Stimulated activated CD4-positive, alpha-beta T cell treated with anti-CD3 and anti-CD28 coated beads, Interleukin-2, amount 100 ng/mL, for 4 hours (primary cell): ENCODE results near the gene FANK1.

ENCODE experiments used
- DNase-seq: peaks from one replicate; pipeline ENCODE4 v3.0.0-alpha.2; 2020; ENCODE audit warnings: low read depth

The FANK1 gene, protein sequence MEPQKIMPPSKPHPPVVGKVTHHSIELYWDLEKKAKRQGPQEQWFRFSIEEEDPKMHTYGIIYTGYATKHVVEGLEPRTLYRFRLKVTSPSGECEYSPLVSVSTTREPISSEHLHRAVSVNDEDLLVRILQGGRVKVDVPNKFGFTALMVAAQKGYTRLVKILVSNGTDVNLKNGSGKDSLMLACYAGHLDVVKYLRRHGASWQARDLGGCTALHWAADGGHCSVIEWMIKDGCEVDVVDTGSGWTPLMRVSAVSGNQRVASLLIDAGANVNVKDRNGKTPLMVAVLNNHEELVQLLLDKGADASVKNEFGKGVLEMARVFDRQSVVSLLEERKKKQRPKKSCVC

DNA sequence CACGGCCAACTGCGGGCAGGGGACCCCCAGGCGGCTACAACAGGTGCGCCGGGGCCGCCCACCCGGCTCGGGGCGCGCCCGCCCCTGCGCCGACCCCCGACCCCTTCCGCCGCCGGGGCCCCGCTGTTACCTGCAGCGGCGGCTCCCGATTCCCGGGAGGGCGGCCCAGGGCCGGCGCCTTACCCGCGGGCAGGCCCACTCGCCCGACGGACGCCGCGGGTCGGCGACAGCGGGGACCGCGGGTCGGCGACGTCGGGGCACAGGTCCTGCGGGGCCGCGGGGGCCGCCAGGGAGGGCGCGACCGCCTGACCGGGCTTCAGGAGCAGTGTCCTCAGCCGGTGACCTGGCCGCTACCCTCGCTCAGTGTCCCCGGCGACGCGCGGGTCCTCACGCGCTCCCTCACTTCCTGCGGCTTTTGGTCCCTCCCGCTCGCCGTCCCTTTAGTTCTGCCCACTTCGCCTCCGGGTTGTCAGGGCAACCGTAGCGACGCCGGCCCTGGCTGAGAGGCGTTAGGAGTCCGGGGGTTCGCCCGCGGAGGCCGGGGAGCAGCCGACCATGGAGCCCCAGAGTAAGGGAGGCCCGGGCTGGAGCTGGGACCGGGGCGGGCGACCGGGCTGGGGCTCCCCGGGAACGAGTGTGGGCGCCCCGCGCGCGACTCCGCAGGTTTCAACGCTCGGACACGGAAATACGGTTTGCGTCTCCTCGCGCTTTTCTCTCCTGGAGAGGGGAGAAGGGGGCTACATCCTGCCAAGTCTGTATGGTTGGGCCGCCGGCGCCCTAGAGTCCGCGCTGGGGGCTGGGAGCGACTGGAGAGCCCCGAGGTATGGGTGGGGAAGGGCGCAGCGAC lies at the start of gene FANK1:
Gene FANK1 (plus strand): TSS at position 477 of the 847 bp plus-strand sequence. CDS start 79 bp downstream, at position 556.
- peak; percentile 68 for DNase-seq

DNA sequence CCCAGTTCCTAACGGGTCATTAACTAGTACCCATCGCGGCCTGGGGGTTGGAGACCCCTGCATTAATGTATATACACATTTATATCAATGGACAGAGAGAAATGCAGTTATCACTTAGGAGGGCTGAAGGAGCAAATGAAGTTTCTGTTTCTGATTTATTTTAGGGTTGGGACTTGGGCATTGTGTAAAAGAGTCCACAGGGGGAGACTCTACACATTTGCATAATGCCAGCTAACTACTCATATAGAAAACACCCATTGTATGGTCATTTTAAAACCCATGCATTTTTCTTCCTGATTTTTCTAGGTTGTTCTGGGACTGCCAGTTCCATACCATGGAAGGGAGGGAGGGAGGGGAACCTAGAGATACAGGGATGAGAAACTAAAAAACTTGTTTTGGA lies 49.5 kb upstream of the FANK1 start:
- no peak for DNase-seq

DNA sequence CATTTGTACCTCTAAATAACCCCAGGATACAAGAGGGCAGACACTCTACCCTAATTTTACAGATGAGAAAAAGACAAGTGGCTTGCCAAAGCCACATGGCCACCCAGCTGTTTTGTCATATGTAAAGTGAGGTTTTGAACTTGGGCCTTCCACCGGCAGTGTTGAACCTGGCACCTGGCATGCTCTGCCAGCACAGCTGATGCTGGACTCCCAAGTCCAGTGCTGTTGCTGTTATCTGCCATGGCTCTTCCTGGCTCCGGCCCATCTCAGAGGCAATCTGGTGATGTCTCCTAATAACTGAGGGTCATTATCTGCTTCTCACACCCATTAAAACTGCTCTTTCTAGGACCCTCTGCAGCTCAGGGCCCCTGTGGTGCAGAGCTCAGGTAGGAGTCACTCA lies 48.0 kb upstream of the FANK1 start:
- no peak for DNase-seq

DNA sequence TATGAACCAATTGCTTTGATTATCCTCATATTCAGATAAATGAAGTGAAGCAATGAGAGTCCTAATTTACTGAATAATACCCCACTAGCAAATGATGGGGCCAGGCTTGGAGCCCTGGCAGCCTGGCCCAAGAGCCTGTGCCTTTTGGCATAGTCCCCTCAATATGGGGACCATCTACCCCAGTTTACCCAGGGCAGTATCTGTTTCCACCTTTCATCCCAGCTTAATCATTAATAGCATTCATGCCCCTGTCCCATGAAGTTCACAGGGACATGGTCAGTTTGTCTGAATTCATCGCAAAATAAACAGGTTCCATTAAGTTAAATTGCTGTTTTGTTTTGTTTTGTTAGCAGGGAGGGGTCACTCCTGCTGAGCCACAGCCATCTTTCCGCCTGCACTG lies 47.5 kb upstream of the FANK1 start:
- no peak for DNase-seq

DNA sequence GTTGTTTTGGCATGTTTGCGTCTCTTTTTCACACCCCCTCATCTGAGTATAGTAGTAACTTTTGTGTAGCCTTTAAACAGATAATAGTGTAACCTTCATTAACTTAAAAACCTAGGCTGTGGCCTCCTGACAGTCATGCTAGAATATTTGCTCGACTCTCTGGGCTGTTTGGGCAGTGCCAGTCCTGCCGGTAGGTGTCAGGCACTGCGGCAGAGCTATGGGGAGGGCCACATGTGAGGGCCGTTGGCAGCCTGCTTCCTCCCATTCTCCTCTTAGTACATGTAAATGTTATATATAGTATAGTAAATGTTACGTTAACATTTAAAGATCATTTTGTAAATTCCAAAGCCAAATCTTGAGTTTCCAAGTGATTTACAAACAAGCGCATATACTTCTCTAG lies 46.9 kb upstream of the FANK1 start:
- no peak for DNase-seq

DNA sequence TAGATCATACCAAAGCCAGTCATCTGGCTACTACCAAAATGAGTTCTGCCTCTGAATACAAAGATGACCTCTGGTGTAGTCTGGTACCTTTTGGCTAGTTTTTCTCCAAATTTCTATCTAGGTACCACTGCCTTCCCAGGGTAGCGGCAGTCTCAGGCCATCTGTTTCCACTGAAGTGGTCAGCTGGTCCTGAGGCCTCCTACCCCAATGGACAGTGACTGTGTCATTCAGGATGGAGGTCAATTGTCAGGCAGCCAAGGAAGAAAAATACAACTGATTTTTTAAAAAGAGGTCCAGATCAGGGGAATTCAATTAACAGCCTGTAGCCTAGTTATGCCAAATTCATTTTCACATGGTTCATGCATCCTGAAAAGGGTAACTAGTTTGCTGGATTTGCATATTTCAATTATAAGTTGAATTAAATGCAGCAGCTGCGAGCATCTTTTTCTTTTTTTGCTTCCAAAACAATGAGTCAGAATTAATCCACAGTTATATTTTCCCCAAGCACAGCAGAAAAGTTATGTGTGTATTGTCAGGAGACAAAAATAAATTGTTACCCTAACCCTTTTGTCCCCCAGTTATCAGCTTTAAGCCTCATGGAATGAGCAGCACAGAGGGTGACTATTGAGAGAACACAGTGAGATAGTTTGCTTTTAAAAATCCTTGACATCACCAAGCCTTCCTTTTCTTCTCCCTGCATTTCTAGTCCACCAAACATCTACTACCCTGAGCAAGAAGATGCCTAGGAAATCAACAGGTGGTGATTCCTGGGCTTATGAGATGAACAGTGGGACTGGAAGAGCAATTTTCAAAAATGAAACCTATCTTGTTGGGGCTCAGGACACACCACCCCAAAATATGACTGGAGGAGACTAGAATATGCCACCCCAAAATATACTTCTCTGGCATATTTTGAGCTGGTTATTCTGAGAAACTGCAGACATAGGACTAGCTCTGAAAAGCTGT lies 45.3 kb upstream of the FANK1 start:
- no peak for DNase-seq

DNA sequence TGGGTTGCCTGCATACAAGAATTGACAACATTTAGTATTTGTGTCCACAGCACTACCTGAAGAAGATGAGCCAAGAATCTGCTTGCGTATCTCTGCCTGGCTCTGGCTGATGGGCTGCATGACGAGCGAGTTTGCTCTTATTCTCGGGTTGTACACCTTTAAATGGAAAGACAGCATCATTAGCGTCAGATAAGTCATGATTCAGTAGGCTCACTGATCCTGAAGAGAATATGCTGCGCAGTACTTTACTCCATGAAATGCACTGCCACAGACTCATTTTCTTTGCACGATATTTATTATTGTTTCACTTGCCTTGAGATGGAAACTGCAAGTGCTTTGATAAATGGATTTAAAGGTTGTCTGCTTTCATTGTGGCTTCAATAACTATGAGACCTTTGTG lies 43.9 kb upstream of the FANK1 start:
- DNase-seq = no peak

DNA sequence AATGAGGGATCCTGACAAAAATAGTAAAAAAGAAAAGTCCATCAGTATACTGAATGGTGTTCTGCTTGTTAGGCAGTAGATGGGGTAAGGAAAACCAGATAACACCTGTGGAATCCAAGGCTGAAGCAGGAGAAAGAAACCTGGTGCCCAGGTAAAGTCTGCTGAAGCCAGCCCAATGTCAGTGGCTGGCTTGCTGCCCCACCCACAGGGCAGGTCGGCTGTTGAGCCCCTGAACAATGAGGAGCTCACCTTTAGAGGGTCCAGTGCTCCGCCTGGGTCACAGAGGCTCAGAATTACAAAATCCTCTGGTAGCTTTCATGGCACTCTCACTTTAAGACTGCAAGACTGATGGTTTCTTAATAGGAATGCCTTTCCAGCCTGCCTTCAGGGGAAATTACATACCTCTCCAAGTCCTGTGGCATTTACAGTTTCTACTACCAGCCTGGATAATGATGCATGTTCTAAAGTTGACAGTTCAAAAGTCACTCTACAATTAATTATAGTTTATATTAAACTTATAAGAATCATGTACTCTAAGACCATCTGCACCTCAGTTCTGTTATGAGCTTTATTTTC lies 39.1 kb upstream of the FANK1 start:
- DNase-seq = no peak

DNA sequence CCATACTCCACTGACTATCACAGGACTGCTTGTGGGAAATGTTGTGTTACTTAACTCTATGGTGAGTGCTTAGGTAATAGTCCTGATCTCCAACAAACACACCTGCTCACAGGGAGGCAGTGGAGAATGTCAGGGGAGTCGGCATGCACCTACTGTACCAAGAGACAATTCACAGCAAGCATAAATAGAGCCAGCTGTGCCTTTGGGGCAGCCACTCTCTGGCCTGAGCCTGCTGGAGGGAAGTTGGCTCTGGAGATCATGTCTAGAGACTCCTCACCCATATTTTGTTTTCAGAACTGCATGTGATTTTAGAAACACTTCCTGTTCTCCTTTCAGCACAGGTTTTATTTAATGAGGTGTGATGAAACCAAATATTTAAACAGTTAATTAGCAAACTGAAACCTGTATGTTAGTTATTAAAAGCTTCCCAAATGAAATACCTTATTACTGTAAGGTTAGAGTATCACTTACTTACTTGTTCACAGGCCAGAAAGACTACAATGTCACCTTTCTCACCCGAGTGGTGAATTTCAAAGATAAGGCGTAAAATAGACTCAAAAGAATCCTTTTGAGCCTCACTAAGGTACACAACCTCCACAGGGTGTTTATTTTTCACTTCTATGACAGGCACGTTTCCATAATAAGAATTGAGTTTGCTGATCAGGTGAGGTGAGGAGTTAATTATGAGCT lies 37.1 kb upstream of the FANK1 start:
- DNase-seq = no peak

DNA sequence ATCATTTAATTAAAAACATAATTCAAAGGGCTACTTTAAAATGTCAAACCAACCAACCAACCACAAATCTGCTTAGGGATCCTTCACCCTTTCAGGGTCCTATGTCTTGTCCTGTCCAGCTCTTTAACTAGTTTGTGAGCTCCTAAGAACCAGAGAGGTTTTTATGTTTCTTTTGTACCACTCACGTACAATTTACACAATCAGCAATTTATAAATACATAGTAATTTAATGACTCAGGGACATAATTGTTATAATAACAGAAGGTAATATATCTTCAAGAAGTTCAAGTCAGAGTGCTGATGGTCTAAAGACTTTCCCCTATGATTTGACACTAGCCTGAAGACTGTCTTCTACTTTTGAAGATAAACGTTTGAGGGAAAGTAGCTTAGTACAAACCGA lies 31.2 kb upstream of the FANK1 start:
- no peak for DNase-seq

DNA sequence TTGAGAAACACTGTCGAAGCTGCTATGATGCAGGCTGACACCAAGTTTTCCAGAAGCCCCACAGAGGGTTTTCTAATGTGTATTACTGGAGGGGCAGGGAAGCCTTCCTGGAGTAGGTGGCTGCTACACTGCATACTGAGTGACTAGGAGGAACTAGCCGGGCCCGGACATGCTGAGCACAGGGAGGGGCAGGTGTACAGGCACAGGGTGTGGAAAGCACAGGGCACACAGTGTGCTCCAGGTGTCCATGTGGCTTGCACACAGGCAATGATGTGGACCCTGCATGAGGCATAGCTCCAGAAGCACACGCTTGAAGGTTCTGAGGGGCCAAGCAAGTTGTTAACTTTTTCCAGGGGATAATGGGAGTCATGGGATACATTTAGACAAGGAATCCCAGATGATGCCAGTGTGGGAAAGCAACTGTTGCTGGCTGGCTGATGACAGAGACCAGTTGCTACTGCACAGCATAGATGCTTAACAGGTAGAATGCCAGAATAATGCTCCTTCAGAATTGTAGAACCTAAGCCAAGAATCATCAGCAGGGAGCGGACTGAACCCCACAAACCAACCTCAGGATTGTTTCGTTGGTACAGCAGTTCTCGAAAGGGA lies 29.8 kb upstream of the FANK1 start:
- DNase-seq = no peak

DNA sequence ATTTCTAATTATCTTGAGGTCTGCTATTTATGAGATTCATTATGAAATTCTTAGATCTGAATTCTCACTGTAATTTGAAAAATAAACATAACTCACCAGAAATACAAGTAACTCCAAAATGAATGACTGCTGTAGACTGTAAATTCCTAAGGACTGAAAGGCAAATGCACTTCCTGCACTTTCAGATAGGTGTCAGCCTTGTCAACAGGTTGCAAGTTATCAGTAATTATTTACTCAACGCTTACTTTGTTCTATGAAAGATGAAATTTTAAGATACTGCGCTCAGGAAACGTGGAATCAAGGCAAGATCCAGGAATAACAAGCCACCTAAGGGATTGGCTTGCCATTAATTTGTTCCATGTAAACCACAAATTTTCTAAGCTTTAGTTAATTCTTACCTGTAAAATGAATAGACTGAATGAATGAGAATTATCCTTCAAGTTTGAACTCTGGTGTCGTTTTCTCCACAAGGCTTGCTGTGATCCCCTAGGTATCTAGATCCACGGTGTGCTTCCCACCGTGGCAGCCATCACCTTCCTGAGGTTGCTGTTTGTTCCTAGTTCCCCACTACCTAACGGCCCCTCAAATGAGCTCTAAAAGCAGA lies 27.9 kb upstream of the FANK1 start:
- DNase-seq = no peak

DNA sequence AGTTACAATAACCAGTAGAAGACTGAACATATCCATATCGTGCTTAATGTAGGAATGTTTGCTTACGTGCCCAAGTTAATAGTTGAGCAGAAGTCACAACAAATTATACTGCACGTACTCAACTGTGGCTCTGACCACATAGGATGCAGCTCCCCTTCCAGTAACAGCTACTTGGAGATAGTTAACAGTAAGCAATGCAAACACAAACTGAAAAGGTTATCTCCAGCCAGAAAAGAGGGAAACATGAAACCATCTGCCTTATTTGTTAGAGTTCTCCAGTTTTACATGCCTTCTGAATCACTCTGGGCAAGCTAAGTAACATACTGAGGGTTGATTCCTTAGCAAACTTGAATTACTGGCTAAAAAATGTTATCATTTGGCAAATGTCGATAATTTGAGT lies 25.0 kb upstream of the FANK1 start:
- no peak for DNase-seq

DNA sequence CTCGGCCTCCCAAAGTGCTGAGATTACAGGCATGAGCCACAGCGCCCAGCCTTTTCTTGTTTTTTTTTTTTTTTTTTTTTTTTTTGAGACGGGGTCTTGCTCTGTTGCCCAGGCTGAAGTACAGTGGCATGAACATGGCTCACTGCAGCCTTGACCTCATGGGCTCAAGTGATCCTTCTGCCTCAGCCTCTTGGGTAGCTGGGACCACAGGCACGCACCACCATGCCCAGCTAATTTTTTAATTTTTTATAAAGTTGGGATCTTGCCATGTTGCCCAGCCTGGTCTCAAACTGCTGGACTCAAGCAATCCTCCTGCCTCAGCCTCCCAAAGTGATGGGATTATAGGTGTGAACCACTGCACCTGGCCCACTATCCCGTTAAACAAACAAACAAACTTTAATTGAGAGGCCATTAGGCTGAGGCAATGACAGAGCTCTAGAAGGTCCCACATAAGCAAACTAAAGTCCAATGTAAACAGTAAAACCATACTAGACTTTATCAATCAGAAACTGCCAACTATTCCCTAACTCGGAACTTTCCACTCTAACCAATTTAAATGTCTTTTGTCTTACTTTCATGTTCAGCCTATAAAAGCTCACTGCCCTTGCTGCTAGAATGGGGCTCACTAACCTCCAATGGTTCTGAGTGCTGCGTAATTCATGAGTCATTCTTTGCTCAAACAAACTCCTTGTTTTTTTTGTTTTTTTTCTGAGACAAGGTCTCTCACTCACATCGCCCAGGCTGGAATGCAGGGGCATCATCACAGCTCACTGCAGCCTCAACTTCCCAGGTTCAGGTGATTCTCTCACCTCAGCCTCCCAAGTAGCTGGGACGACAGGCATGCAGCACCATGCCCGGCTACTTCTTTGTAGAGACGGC lies 17.2 kb upstream of the FANK1 start:
- no peak for DNase-seq

DNA sequence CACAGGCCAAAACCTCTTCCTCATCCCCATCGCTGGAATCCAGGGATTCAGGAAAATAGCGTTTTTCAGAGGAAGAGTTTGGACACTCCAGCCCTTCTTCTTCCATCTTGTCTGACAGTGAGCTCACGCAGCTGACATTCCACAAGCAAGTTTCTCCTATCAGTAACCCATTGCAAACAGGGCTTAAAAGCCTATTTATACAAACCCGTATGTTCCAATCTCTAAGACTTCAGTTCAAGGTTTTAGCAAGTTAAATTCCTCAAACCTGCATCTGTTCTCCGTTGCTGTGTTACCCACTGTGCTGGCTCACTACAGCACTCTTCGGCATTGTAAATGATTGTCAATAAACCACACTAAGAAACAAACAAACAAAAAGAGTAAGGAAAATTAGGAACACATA lies 15.6 kb upstream of the FANK1 start:
- no peak for DNase-seq

DNA sequence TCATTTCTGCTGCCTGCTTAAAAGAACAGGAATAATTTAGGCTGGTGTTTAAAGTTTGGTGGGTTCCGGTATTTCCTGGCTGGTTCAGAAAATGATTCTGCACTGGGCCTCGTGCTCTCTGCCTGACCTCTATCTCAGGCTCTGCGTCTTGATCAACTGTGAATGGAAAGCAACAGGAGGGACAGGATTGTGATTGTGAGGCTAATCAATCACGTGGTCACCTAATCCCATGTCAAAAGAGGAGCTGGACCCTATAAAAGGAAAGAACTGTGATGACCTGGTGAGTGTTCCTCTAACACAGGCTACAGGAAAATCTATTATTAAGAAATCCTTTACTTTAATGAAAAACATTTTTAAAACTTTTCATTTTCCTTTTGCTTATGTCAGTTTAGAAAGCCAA lies 15.2 kb upstream of the FANK1 start, which contains the start of gene DHX32:
Gene DHX32 (minus strand): TSS at position 101 of the 400 bp plus-strand sequence. CDS start 468 bp downstream, outside the sequence.
- no peak for DNase-seq

DNA sequence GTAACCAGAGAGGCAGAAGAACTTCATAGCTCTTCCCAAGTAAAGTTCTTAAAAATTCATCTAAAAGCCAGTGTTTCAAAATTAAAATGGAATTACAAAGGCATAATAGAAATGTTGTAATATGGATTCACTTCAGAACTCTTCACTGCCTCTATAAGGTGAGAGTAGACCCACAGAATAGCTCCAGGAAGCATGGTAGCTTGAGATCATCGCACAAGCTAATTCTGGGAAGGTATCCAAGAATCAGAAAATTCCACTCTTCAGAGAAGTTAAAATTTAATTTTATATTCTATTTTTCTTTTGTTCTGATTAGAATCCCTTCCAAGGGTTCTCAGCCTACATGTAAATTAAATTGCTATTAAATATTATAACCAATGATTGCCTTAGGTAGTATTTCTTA lies 13.8 kb upstream of the FANK1 start:
- DNase-seq = no peak

DNA sequence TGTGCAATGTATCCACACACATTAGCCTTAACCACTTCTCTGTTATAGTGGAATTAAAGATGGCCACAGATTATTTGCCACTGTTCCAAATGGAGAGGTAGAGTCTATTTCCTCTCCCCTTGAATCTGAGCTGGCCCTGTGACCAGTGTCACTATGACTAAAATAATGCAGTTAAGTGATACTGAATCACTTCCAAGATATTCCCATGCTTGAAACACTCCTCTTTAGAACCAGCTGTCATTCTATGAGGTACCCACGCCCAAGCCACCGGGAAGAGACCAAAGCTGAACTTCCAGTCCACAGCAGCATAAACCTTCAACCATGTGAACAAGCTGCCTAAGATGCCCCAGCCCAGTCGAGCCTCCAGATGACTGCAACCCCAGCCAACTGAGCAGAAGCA lies 13.2 kb upstream of the FANK1 start:
- no peak for DNase-seq

DNA sequence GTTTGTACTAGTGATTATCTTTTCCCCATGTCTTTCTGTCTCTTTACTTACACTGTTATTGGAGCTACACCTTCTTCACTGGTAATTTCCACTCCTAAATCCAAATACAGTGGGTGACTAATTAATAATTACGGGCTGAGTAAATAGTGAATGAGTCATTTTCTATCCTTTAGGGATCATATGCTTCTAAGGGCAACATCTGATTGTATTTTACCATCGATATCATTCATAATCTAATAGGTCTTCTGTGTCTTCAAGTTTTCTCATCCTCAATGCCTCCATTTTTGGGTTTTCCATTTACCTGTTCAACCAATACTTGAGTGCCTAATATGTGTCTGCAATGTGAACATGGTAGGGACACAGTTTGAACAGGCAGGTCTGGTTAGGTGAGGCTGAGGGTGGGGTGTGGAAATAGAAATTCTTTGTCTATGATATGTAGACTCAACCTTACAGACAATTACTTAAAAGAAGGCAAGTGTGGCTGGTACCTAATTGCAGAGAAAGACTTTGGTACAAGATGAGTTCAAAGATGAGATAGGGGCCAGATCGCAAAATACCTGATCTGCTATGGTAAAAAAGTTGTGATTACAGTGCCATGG lies 9.4 kb upstream of the FANK1 start:
- DNase-seq = no peak
